BJ (cell line): Measurements from ENCODE around the gene ZNF536. TPM values are rescaled to one million over a fixed set of nuclear protein-coding genes. Genes with fewer than 3 reads are reported as not detected.

ENCODE experiments used
- CTCF ChIA-PET: fragments of 350-600 bp; formaldehyde crosslinking; extraction: SDS; loops from one replicate; lab custom pipeline; 2021; ENCODE audit warnings: antibody characterized with exemption, inconsistent platforms; lab: Yijun Ruan, JAX
- POLR2A ChIA-PET: fragments of 300-600 bp; sonication (Branson Sonifier 250); formaldehyde crosslinking; extraction: SDS; loops from one replicate; lab custom pipeline; 2021; ENCODE audit warnings: antibody characterized with exemption; lab: Charles Lee
- DNase-seq: peaks from one replicate; pipeline ENCODE4 v3.0.0-alpha.2; 2011; ENCODE audit warnings: low read depth
- H3K27me3 ChIP-seq: 2 replicates; pipeline ENCODE4 v1.6.0; 2011; ENCODE audit warnings: low read length; ENCODE audit not compliant: control insufficient read depth, insufficient read depth
- H3K36me3 ChIP-seq: 2 replicates; pipeline ENCODE4 v1.5.1; 2011; ENCODE audit warnings: low read length; ENCODE audit not compliant: control insufficient read depth, insufficient read depth
- H3K4me3 ChIP-seq: 2 replicates; pipeline ENCODE4 v1.5.1; 2011; ENCODE audit warnings: low read depth, mild to moderate bottlenecking, control low read depth, low read length
- polyA plus RNA-seq: library from polyadenylated mRNA; depleted of rRNA; stranded (reverse); fragments of >200 nt; gene quantifications from 2 replicates; pipeline ENCODE4 v1.2.3, GENCODE V29; 2011
- TF ChIP-seq, protein P1 (sequence below): IDR thresholded peaks from 2 replicates; pipeline ENCODE4 v1.5.1; 2011; ENCODE audit warnings: low read depth, mild to moderate bottlenecking, control low read depth, inconsistent platforms, low read length, moderate library complexity; ENCODE audit not compliant: insufficient read depth

Gene ZNF536
- polyA plus RNA-seq, 1 experiment, result not detected

DNA sequence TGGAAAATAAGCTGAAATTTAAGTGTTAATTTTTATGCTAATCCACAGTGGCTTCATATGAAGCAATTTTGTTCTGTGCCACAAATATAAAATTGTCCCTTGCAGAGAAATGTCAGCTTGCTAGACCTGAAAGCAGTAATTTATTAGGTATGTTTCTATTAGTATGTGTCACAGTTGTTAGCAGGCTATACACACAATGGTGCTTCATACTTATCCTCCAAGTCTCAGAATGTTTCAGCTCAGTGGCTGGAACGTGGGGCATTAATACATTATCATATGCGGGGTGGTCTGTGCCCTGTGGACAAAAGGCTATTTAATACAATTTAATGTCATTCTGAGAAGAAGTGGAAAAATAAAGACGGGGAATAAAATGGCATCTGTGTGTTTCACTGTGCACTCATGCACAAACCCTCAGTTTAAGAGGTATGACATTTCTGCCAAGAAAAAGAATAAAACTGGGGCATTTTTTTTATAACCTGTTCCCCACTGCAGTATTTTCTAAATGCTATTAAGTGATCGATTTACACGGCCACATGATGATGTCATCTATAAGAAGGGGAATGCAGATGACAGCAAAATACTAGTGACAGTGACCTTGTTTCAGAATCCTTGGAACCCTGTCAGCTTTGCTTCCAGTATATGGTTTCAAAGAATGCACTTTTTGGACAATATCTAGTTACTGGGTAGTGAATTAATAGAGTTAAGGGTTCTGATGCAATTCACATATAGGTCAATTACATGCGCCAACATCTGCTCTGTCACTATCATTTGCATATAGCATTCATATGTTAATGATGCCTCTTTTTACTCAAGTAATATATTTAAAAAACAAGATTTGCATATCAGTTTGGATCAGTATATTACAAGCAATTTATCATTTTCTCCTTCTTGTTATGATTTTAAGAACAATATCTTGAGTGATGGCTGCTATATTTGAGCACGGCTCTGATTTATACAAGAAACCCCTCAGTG lies 21.2 kb upstream of the ZNF536 start:
- TF ChIP-seq, protein P1, sequence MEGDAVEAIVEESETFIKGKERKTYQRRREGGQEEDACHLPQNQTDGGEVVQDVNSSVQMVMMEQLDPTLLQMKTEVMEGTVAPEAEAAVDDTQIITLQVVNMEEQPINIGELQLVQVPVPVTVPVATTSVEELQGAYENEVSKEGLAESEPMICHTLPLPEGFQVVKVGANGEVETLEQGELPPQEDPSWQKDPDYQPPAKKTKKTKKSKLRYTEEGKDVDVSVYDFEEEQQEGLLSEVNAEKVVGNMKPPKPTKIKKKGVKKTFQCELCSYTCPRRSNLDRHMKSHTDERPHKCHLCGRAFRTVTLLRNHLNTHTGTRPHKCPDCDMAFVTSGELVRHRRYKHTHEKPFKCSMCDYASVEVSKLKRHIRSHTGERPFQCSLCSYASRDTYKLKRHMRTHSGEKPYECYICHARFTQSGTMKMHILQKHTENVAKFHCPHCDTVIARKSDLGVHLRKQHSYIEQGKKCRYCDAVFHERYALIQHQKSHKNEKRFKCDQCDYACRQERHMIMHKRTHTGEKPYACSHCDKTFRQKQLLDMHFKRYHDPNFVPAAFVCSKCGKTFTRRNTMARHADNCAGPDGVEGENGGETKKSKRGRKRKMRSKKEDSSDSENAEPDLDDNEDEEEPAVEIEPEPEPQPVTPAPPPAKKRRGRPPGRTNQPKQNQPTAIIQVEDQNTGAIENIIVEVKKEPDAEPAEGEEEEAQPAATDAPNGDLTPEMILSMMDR, result no peak
- POLR2A ChIA-PET, result no interaction called here
- DNase-seq, result no peak
- Histone ChIP-seq H3K27me3 (no peaks in the 10 kb centered on the region), H3K36me3 (no peaks in the 10 kb centered on the region), H3K4me3 (no peak overlapping the region)
- CTCF ChIA-PET, result no interaction called here

DNA sequence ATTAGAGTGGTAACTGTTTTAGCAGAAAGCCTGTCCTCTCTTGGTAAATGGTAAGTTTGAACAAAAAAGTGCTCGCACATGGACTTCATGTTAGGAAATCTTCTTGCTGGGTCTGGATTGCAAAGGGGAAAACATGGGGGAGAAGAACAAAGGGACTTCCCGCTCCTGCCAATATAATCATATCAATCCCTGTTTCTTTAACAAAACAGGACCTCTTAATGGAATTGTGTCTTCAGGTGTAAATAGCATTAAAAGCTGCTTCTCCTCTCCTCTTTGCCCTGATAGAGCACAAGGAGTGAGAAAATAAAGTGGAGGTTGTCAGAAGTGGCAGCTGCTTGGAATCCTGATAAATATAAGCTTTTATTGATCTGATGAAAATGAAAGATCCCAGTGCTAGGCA lies 20.4 kb upstream of the ZNF536 start:
- Histone ChIP-seq H3K27me3 (no peaks in the 10 kb centered on the region), H3K4me3 (no peak overlapping the region), H3K36me3 (no peaks in the 10 kb centered on the region)
- POLR2A ChIA-PET, result no interaction called here
- TF ChIP-seq, protein P1, result no peak
- CTCF ChIA-PET, result no interaction called here
- DNase-seq, result no peak

DNA sequence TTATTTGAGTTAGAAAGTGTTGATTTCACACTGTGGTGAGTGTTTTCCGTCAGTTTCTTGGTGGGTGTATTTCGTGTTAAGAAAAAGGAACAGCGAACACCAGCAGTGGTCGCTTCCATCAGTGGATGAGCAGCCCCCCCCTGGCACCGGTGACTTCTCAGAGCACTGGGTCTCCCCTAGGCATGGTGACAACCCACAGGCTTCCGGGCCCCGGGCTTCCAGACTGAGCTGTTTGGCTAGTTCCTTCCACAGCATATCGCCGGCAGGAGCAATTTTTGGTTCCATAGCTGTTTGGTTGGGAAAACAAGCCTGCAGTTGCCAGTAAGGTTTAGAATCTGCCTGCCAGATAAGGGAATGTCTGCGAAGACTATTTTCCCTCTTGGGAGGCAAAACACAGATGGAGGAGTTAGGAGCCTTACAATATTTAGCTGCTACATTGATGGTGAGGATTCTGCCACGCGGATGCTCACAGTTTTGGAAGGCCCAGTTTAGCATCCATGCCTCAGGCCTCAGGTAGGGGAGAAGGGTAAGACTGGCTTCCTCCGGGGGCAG lies 18.7 kb upstream of the ZNF536 start:
- no peak overlapping the region for H3K4me3 ChIP-seq
- TF ChIP-seq, protein P1, result no peak
- ChIA-PET CTCF (no interaction called here), POLR2A (no interaction called here)
- H3K36me3 ChIP-seq, result no peaks in the 10 kb centered on the region
- no peaks in the 10 kb centered on the region for H3K27me3 ChIP-seq
- no peak for DNase-seq

DNA sequence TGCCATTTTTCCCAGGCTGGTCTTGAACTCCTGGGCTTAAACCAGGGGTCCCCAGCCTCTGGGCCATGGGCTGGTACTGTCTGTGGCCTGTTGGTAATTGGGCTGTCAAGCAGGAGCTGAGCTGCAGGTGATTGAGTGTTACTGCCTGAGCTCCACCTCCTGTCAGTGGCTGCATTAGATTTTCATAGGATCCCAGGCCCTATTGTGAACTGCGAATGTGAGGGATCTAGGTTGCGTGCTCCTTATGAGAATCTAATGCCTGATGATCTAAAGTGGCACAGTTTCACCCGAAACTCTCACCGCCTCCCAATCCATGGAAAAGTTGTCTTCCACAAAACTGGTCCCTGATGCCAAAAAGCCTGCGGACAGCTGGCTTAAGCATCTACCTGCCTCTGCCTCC lies 16.6 kb upstream of the ZNF536 start:
- Histone ChIP-seq H3K27me3 (no peaks in the 10 kb centered on the region), H3K36me3 (no peaks in the 10 kb centered on the region), H3K4me3 (no peak overlapping the region)
- CTCF ChIA-PET, result no interaction called here
- TF ChIP-seq, protein P1, result no peak
- no peak for DNase-seq
- POLR2A ChIA-PET, result no interaction called here

DNA sequence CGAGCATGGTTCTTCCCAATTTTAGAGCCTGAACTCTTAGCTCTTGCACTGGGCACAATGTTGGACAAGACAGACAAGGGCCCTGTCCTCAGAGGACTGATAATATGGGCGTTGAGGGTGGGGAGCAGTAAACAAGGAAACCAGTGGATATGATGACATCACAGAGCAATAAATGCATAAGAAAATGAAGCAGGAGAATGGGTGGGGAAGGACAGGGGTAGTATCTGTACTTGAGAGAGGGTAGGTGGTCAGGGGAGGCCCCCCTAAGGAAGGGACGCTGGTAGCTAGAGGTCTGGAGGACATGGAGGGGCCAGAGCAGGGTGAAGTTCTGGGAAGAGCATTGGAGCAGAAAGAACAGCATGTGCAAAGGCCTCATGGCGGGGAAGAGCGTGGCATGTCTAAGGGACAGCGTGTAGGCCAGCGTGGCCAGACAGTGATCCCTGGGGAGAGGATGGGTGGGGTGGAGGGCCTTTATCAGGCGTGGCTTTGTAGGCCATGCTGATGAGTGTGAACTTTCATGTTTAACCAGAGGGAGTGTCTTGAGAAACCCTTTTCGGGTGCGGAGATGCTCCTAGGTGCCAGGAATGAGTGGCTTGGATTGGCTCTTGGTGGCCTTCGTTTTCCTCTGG lies 15.1 kb upstream of the ZNF536 start:
- ChIA-PET CTCF (no interaction called here), POLR2A (no interaction called here)
- TF ChIP-seq, protein P1, result no peak
- DNase-seq, result no peak
- no peaks in the 10 kb centered on the region for H3K27me3 ChIP-seq
- no peak overlapping the region for H3K4me3 ChIP-seq
- H3K36me3 ChIP-seq, result no peaks in the 10 kb centered on the region
